Upper lobe of left lung (tissue), 6 donors: ENCODE results near the gene SORBS2. TPM values are rescaled to one million over a fixed set of nuclear protein-coding genes. Genes with fewer than 3 reads are reported as not detected.

ENCODE experiments used
- ATAC-seq, 2 donors: fragments of 200-7000 bp; cut with Tn5 transposase; one replicate each; pipeline ENCODE4 v1.9.1; 2022; ENCODE audit warnings: mild to moderate bottlenecking in 2 of 2, moderate library complexity in 2 of 2; ENCODE audit not compliant: low FRiP score in 2 of 2
- DNase-seq, 2 donors: peaks; one replicate each; pipeline ENCODE4 v3.0.0-alpha.2; 2019 to 2020
- H3K27ac ChIP-seq, 4 donors: fragments of 200-600 bp; sonication (generic); one replicate each; pipeline ENCODE4 v1.5.1; 2016 to 2019
- H3K27me3 ChIP-seq, 4 donors: fragments of 200-600 bp; sonication (generic); one replicate each; pipeline ENCODE4 v1.5.1; 2017 to 2019
- H3K36me3 ChIP-seq, 4 donors: fragments of 200-600 bp; sonication (generic); one replicate each; pipeline ENCODE4 v1.5.1; 2016 to 2019
- H3K4me1 ChIP-seq, 4 donors: fragments of 200-600 bp; sonication (generic); one replicate each; pipeline ENCODE4 v1.5.1; 2018 to 2019
- H3K4me3 ChIP-seq, 4 donors: fragments of 200-600 bp; sonication (generic); one replicate each; pipeline ENCODE4 v1.5.1; 2017 to 2019; ENCODE audit warnings: mild to moderate bottlenecking in 2 of 4, moderate library complexity in 1 of 4
- H3K9me3 ChIP-seq, 4 donors: fragments of 200-600 bp; sonication (generic); one replicate each; pipeline ENCODE4 v1.5.1; 2018 to 2019
- EP300 ChIP-seq, 4 donors: sonication (generic); formaldehyde crosslinking; IDR thresholded peaks; one replicate each; pipeline ENCODE4 v1.5.1; 2017; ENCODE audit warnings: antibody characterized with exemption in 4 of 4, control low read depth in 2 of 4
- POLR2A ChIP-seq, 4 donors: fragments of 450-650 bp; IDR thresholded peaks; one replicate each; pipeline ENCODE4 v1.5.1; 2016 to 2017; ENCODE audit warnings: antibody characterized with exemption in 4 of 4, mild to moderate bottlenecking in 2 of 4
- POLR2AphosphoS5 ChIP-seq, 2 donors: sonication (generic); formaldehyde crosslinking; IDR thresholded peaks; one replicate each; pipeline ENCODE4 v1.5.1; 2017; ENCODE audit warnings: antibody characterized with exemption in 2 of 2
- WGBS, 2 donors: methylation state at CpG; one replicate each; pipeline ENCODE4 v1.1.5; 2017 to 2018; 5-methylcytosine and 5-hydroxymethylcytosine counted together
- total RNA-seq, 6 donors: library from RNA; depleted of rRNA in 4 of 6; stranded (reverse); fragments of >200 nt in 4 of 6; gene quantifications; one replicate each; pipeline versions ENCODE4 v1.1.0 to v1.2.1, GENCODE V29; 2016 to 2021
- TF ChIP-seq, protein P1 (sequence below), 6 experiments: fragments of 450-650 bp in 4 of 6; fragments of 200-600 bp in 2 of 6; sonication (generic) in 2 of 6; IDR thresholded peaks; one replicate each; pipeline ENCODE4 v1.5.1; 2016 to 2019; ENCODE audit warnings: antibody characterized with exemption in 6 of 6
- donor health status: DM: no; HTN: no; CAD: no; lungs with moderate emphysema.
- donor health status: DM: no; HTN: yes; CAD: no; lungs with severe emphysema.

The SORBS2 gene
- total RNA-seq, 6 donors from 2014 or later, result 35.4 to 83.2 (median 58.1) TPM

DNA sequence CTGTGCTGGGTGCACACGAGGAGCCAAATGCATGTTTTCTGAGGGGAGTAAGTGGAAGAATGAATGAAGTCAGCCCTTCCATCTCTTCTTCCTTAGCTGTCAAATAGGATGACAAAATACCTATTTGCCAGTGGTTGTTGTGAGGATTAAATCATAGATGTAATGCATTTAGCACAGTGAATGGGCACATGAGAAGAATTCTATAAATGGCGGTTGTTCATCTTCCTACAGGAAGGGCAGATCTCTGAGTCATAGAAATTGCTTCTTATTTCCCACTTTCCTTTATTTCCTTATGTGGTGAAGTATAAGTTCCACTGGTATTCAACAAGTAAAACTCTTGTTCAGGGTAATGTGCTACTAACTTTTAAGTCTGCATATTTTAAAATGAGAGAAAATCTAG, 83.1 kb downstream of the SORBS2 start:
- ATAC-seq (no peak), DNase-seq (no peak)
- no peak for TF ChIP-seq POLR2AphosphoS5 (IDR thresholded peaks at IDR 0.05)
- no peak for TF ChIP-seq POLR2A (IDR thresholded peaks at IDR 0.05)
- TF ChIP-seq, protein P1, sequence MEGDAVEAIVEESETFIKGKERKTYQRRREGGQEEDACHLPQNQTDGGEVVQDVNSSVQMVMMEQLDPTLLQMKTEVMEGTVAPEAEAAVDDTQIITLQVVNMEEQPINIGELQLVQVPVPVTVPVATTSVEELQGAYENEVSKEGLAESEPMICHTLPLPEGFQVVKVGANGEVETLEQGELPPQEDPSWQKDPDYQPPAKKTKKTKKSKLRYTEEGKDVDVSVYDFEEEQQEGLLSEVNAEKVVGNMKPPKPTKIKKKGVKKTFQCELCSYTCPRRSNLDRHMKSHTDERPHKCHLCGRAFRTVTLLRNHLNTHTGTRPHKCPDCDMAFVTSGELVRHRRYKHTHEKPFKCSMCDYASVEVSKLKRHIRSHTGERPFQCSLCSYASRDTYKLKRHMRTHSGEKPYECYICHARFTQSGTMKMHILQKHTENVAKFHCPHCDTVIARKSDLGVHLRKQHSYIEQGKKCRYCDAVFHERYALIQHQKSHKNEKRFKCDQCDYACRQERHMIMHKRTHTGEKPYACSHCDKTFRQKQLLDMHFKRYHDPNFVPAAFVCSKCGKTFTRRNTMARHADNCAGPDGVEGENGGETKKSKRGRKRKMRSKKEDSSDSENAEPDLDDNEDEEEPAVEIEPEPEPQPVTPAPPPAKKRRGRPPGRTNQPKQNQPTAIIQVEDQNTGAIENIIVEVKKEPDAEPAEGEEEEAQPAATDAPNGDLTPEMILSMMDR (IDR thresholded peaks at IDR 0.05), result no peak
- no peak for TF ChIP-seq EP300 (IDR thresholded peaks at IDR 0.05)
- Histone ChIP-seq H3K36me3 (no peaks in the 10 kb centered on the region), H3K9me3 (no peaks in the 10 kb centered on the region), H3K27ac (no peak overlapping the region), H3K4me1 (peaks cover 3 to 11% (median 6%) of the 10 kb centered on the region in 4 donors), H3K4me3 (no peak overlapping the region), H3K27me3 (no peaks in the 10 kb centered on the region)
- 81 to 89% methylated on average over 2 of the region's 2 CpGs for WGBS, 2 donors

DNA sequence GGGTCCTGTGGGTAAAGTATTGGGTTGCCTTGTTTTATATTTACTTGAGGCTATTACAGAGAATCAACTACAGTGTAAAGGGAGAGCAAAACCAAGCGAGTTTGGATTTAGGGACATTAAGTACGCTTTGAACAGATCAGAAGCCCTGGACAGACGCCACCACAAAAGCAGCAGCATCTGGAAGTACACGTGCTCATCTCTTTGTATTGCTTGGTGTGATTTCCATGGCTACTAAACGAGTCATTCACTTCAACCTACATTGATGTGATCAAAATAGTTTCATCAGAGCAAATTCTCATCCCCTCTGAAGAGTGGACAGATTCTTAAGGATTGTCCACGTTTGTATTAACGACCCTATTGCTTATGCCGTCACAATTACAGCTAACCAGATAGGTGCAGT, 85.1 kb downstream of the SORBS2 start:
- Histone ChIP-seq H3K9me3 (no peaks in the 10 kb centered on the region), H3K27ac (no peak overlapping the region), H3K27me3 (no peaks in the 10 kb centered on the region), H3K4me1 (peaks cover 12 to 26% (median 20%) of the 10 kb centered on the region in 4 donors), H3K4me3 (no peak overlapping the region), H3K36me3 (no peaks in the 10 kb centered on the region)
- TF ChIP-seq POLR2A (IDR thresholded peaks at IDR 0.05) (no peak), EP300 (IDR thresholded peaks at IDR 0.05) (no peak)
- ATAC-seq (peak in 1 of 2 donors; percentile 39), DNase-seq (no peak)
- WGBS, 2 donors, result 92% methylated on average over 8 of the region's 8 CpGs

DNA sequence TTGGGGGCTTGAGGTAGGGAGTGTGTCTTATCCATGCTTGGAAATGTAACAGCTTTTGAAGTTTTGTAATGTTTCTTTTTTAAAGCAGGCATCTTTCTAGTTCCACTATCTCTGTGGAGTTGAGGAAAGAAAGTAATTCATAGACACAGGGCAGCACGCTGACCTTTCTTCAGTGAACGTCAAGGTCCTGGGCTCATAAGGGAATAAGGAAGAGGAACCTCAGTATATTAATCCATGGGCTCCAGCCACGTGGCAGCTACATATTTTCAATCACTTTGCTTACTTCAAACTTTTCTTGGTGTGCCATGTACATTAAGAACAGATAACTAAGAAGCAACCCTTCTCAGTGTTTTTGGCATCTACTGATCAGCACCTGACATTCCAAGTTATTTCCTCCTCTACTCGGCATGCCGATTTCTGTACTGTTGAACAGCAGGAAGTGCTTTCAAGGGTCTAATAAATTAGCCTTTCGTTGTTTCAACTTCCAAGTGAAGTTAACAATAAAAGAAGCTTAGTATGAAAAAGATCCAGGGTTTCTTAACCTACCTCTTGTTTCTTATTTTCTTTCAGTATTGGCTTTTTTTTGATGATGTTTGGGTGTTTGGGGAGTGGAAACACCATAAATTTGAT, 88.2 kb downstream of the SORBS2 start:
- peak in 1 of 2 donors; percentile 31 for ATAC-seq
- H3K4me1 ChIP-seq, result peaks cover 17 to 35% (median 29%) of the 10 kb centered on the region in 4 donors

DNA sequence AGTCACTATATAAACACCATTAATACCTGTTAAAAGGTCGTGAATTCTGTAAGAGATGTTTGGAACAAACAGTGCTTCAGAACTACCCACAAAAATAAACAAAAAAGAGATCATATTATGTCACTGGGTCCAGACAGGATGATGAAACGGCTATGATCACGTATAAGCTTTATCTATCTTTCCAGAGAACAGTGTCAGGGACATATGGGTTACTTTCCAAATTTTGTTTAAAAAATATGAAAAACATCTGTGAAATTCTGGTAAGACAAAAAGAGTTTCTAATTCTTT, 90.0 kb downstream of the SORBS2 start:
- peak overlapping the region in 3 of 4 donors; percentile 26 to 72 (median 53) for H3K27ac ChIP-seq
- peak in 1 of 2 donors; percentile 72 for ATAC-seq
- H3K4me1 ChIP-seq, result peaks cover 23 to 47% (median 35%) of the 10 kb centered on the region in 4 donors

More for the DNA sequence above, 88.2 kb downstream of the SORBS2 start:
- no peaks in the 10 kb centered on the region for H3K36me3 ChIP-seq
- H3K9me3 ChIP-seq, result no peaks in the 10 kb centered on the region
- H3K4me3 ChIP-seq, result no peak overlapping the region
- H3K27ac ChIP-seq, result peak overlapping the region; percentile 28 to 72 (median 58)
- 21 to 29% methylated on average over 6 of the region's 6 CpGs for WGBS, 2 donors
- no peak for DNase-seq
- TF ChIP-seq POLR2AphosphoS5 (IDR thresholded peaks at IDR 0.05) (no peak), POLR2A (IDR thresholded peaks at IDR 0.05) (no peak), EP300 (IDR thresholded peaks at IDR 0.05) (no peak)
- TF ChIP-seq, protein P1 (IDR thresholded peaks at IDR 0.05), result no peak
- H3K27me3 ChIP-seq, result no peaks in the 10 kb centered on the region

DNA sequence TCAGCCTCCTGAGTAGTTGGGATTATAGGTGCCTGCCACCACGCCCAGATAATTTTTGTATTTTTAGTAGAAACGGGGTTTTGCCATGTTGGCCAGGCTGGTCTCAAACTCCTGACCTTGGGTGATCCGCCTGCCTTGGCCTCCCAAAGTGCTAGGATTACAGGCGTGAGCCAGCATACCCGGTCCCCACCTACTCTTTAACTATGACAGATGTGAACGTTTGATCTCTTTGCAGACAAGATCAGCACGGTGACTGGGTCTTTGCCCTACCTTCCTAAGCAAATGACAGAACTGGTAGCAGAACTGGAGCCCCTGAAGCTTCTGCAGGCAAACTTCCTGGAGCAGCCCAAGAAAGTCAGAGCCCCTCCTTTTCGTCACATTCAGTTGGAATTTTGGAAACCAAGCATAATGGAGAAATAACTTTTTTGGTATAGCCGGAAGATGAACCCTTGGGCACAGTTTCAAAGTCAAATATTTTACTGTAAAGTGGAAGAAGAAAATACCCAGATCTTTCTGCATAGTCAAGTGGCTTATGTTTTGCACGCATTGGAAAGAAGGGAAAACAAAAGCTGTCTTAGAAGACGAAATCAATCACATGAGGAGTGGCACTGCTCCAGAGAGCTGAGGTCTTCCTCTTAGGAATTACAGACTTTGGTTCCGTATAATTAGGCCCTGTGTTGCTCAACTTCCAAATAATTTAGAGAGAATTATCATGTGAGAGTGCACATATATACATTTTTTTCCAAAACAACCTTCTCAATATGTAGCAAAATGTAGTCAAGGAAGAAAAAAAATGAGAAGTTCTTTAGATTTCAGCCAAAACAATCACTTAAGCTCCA, 90.6 kb downstream of the SORBS2 start:
- Histone ChIP-seq H3K9me3 (no peaks in the 10 kb centered on the region), H3K27me3 (no peaks in the 10 kb centered on the region), H3K27ac (peak overlapping the region; percentile 26 to 72 (median 45)), H3K36me3 (no peaks in the 10 kb centered on the region), H3K4me1 (peaks cover 23 to 47% (median 38%) of the 10 kb centered on the region in 4 donors), H3K4me3 (no peak overlapping the region)
- TF ChIP-seq POLR2A (IDR thresholded peaks at IDR 0.05), result no peak
- no peak for TF ChIP-seq POLR2AphosphoS5 (IDR thresholded peaks at IDR 0.05)
- TF ChIP-seq, protein P1 (IDR thresholded peaks at IDR 0.05), result no peak
- TF ChIP-seq EP300 (IDR thresholded peaks at IDR 0.05), result no peak
- DNase-seq, result no peak
- ATAC-seq, result peak in 1 of 2 donors; percentile 36
- WGBS, 2 donors, result 57 to 61% methylated on average over 12 of the region's 12 CpGs

More for the DNA sequence above, 90.0 kb downstream of the SORBS2 start:
- H3K27me3 ChIP-seq, result no peaks in the 10 kb centered on the region
- no peak overlapping the region for H3K4me3 ChIP-seq
- 37 to 38% methylated on average over 3 of the region's 3 CpGs for WGBS, 2 donors
- DNase-seq, result no peak
- H3K9me3 ChIP-seq, result no peaks in the 10 kb centered on the region
- TF ChIP-seq EP300 (IDR thresholded peaks at IDR 0.05) (peak in 2 of 4 donors; percentile 64 to 70), POLR2AphosphoS5 (IDR thresholded peaks at IDR 0.05) (no peak), POLR2A (IDR thresholded peaks at IDR 0.05) (no peak)
- TF ChIP-seq, protein P1 (IDR thresholded peaks at IDR 0.05), result no peak
- H3K36me3 ChIP-seq, result no peaks in the 10 kb centered on the region
